GM12874 (cell line): ENCODE data around the gene KMT5C.

Experiments
- CTCF ChIP-seq: IDR thresholded peaks from 2 replicates; pipeline ENCODE4 v1.5.1; 2011; ENCODE audit warnings: low read depth, mild to moderate bottlenecking, control low read depth, low read length, moderate library complexity; ENCODE audit not compliant: insufficient read depth

Gene KMT5C

GRCh38 chr19:55310498-55310897 is 29.2 kb upstream of the KMT5C start:
- TF ChIP-seq CTCF, result no peak

GRCh38 chr19:55311397-55311796 is 28.3 kb upstream of the KMT5C start:
- no peak for TF ChIP-seq CTCF

GRCh38 chr19:55311797-55312196 is 27.9 kb upstream of the KMT5C start:
- TF ChIP-seq CTCF, result no peak

GRCh38 chr19:55312621-55313512 is 26.8 kb upstream of the KMT5C start:
- TF ChIP-seq CTCF, result no peak

- no peak for TF ChIP-seq CTCF
These were observed 25.3 kb upstream of the KMT5C start for GRCh38 chr19:55314396-55314795.

GRCh38 chr19:55315956-55316525 is 23.6 kb upstream of the KMT5C start:
- TF ChIP-seq CTCF, result no peak

GRCh38 chr19:55316646-55317045 is 23.0 kb upstream of the KMT5C start:
- no peak for TF ChIP-seq CTCF
